ENCODE data around the gene ZNF221. TPM values are rescaled to one million over a fixed set of nuclear protein-coding genes. Genes with fewer than 3 reads are reported as not detected.

Gene ZNF221
- total and polyA plus RNA-seq, 9 of the 15 experiments (the other 6 are each of a cell fraction or from before 2014, with no cell fraction given), result 0.32 to 1.4 (median 0.45) TPM

DNA sequence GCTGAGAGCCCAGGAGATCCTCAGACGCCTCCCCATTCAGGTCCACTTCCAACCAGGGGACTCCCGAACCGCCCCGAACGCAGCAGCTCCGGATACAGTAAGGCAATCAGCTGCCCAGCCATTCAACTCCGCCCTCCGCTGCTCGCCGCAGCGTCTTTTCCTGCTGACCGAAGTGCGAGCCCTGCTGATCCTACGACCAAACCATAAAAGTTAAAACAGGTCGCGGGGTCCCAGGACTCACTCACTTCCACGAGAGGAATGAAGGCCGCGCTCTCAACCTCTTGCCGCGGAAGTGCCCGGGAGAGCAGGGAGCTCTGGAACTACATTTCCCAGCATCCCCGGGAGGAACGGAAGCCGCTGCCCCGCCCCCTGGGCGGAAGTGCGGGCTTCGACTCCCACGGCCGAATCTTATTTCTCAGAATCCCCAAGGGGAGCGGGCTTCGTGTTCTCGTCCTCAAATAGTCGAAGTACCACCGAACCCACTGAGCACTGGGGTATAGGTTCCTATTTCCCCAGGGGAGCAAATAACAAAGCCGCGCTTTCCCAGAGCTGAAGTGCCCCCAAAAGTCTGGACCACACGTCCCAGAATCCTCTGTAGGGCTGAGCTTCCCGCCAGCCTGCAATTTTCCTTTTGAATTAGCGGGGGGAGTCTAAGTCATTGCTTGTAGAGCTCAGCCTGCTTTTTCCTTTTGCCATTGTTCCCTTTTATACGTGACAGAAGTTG, 15.9 kb upstream of the ZNF221 start, which contains the start of gene ZNF45 (continued):
- TF ChIP-seq, protein P1, sequence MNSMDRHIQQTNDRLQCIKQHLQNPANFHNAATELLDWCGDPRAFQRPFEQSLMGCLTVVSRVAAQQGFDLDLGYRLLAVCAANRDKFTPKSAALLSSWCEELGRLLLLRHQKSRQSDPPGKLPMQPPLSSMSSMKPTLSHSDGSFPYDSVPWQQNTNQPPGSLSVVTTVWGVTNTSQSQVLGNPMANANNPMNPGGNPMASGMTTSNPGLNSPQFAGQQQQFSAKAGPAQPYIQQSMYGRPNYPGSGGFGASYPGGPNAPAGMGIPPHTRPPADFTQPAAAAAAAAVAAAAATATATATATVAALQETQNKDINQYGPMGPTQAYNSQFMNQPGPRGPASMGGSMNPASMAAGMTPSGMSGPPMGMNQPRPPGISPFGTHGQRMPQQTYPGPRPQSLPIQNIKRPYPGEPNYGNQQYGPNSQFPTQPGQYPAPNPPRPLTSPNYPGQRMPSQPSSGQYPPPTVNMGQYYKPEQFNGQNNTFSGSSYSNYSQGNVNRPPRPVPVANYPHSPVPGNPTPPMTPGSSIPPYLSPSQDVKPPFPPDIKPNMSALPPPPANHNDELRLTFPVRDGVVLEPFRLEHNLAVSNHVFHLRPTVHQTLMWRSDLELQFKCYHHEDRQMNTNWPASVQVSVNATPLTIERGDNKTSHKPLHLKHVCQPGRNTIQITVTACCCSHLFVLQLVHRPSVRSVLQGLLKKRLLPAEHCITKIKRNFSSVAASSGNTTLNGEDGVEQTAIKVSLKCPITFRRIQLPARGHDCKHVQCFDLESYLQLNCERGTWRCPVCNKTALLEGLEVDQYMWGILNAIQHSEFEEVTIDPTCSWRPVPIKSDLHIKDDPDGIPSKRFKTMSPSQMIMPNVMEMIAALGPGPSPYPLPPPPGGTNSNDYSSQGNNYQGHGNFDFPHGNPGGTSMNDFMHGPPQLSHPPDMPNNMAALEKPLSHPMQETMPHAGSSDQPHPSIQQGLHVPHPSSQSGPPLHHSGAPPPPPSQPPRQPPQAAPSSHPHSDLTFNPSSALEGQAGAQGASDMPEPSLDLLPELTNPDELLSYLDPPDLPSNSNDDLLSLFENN (IDR thresholded peaks at IDR 0.05; ENCODE audit: low read depth in 2 of 2, low read length in 2 of 2), result peak in 1 of 2 experiments; percentile 37; a peak in 1 of 4 replicates
- TF ChIP-seq SMARCB1 (IDR thresholded peaks at IDR 0.05; ENCODE audit: insufficient read length, low read depth), result no peak
- TF ChIP-seq SNIP1 (IDR thresholded peaks at IDR 0.05; ENCODE audit: low read depth), result no peak
- no peak for TF ChIP-seq CBFA2T2 (conservative IDR thresholded peaks at IDR 0.05)
- TF ChIP-seq, protein P2, sequence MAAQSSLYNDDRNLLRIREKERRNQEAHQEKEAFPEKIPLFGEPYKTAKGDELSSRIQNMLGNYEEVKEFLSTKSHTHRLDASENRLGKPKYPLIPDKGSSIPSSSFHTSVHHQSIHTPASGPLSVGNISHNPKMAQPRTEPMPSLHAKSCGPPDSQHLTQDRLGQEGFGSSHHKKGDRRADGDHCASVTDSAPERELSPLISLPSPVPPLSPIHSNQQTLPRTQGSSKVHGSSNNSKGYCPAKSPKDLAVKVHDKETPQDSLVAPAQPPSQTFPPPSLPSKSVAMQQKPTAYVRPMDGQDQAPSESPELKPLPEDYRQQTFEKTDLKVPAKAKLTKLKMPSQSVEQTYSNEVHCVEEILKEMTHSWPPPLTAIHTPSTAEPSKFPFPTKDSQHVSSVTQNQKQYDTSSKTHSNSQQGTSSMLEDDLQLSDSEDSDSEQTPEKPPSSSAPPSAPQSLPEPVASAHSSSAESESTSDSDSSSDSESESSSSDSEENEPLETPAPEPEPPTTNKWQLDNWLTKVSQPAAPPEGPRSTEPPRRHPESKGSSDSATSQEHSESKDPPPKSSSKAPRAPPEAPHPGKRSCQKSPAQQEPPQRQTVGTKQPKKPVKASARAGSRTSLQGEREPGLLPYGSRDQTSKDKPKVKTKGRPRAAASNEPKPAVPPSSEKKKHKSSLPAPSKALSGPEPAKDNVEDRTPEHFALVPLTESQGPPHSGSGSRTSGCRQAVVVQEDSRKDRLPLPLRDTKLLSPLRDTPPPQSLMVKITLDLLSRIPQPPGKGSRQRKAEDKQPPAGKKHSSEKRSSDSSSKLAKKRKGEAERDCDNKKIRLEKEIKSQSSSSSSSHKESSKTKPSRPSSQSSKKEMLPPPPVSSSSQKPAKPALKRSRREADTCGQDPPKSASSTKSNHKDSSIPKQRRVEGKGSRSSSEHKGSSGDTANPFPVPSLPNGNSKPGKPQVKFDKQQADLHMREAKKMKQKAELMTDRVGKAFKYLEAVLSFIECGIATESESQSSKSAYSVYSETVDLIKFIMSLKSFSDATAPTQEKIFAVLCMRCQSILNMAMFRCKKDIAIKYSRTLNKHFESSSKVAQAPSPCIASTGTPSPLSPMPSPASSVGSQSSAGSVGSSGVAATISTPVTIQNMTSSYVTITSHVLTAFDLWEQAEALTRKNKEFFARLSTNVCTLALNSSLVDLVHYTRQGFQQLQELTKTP (IDR thresholded peaks at IDR 0.05; ENCODE audit: low read depth in 1 of 2, partially characterized antibody in 2 of 2), result peak in 1 of 2 experiments; percentile 94
- no peak for TF ChIP-seq MED1 (CRISPR knock-in tag; IDR thresholded peaks at IDR 0.05; ENCODE audit: borderline replicate concordance)
- TF ChIP-seq, protein P3, sequence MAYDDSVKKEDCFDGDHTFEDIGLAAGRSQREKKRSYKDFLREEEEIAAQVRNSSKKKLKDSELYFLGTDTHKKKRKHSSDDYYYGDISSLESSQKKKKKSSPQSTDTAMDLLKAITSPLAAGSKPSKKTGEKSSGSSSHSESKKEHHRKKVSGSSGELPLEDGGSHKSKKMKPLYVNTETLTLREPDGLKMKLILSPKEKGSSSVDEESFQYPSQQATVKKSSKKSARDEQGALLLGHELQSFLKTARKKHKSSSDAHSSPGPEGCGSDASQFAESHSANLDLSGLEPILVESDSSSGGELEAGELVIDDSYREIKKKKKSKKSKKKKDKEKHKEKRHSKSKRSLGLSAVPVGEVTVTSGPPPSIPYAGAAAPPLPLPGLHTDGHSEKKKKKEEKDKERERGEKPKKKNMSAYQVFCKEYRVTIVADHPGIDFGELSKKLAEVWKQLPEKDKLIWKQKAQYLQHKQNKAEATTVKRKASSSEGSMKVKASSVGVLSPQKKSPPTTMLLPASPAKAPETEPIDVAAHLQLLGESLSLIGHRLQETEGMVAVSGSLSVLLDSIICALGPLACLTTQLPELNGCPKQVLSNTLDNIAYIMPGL (CRISPR knock-in tag; IDR thresholded peaks at IDR 0.05), result no peak
- no peak for TF ChIP-seq HIVEP1 (CRISPR knock-in tag; IDR thresholded peaks at IDR 0.05)
- TF ChIP-seq CEBPG (CRISPR knock-in tag; IDR thresholded peaks at IDR 0.05), result no peak
- no peak for TF ChIP-seq CEBPG (tag; conservative IDR thresholded peaks at IDR 0.05 in 1 of 2, IDR thresholded peaks at IDR 0.05 in 1 of 2)
- TF ChIP-seq MEIS2 (IDR thresholded peaks at IDR 0.05; ENCODE audit: partially characterized antibody), result no peak
- TF ChIP-seq RBBP5 (IDR thresholded peaks at IDR 0.05; ENCODE audit: borderline replicate concordance, insufficient read depth, low read length, poor library complexity, severe bottlenecking), result peak; percentile 58
- TF ChIP-seq HLTF (IDR thresholded peaks at IDR 0.05), result no peak
- no peak for TF ChIP-seq ZEB2 (IDR thresholded peaks at IDR 0.05)
- no peak for TF ChIP-seq SRSF7 (optimal IDR thresholded peaks at IDR 0.05; ENCODE audit: low read depth, low read length)
- no peak for TF ChIP-seq CBX3 (IDR thresholded peaks at IDR 0.05; ENCODE audit: borderline replicate concordance in 1 of 2, low read length in 2 of 2)
- TF ChIP-seq TCF7 (IDR thresholded peaks at IDR 0.05; ENCODE audit: borderline replicate concordance), result no peak
- TF ChIP-seq HNRNPK (IDR thresholded peaks at IDR 0.05; ENCODE audit: low read depth, low read length, poor library complexity, severe bottlenecking), result no peak
